NCI-H510A (cell line): ENCODE measurements around the gene CCL4L2.
"Not testable (repeated sequence)": the region's sequence is repeated elsewhere in the genome, so short reads cannot be mapped to it uniquely, and the experiment has no call there.

Experiments used
- DNase-seq: peaks from one replicate; lab custom pipeline; 2025; lab: John Stamatoyannopoulos, UW

The CCL4L2 gene

GRCh38 chr17:36210439-36211211 is at the start of gene CCL4L2:
TSS of gene CCL4L2 (plus strand) at chr17:36211063.
- DNase-seq, result not testable (repeated sequence)

GRCh38 chr17:36168836-36169235 is 42.0 kb upstream of the CCL4L2 start:
- DNase-seq, result not testable (repeated sequence)

GRCh38 chr17:36176536-36176935 is 34.3 kb upstream of the CCL4L2 start, which contains the start of gene TBC1D3B:
TSS of gene TBC1D3B (minus strand) at chr17:36176636. CDS start at chr17:36175050, 1,586 bp downstream.
- not testable (repeated sequence) for DNase-seq

GRCh38 chr17:36181446-36182175 is 29.3 kb upstream of the CCL4L2 start:
- DNase-seq, result not testable (repeated sequence)

- no peak for DNase-seq
Measured at GRCh38 chr17:36182176-36183000, 28.5 kb upstream of the CCL4L2 start.

- peak; percentile 5 for DNase-seq
Measured at GRCh38 chr17:36183001-36183971, 27.6 kb upstream of the CCL4L2 start.

- no peak for DNase-seq
Measured at GRCh38 chr17:36184023-36184765, 26.7 kb upstream of the CCL4L2 start.

- no peak for DNase-seq
Measured at GRCh38 chr17:36185416-36185815, 25.4 kb upstream of the CCL4L2 start.

GRCh38 chr17:36186810-36187763 is 23.8 kb upstream of the CCL4L2 start:
- DNase-seq, result not testable (repeated sequence)

GRCh38 chr17:36187943-36188665 is 22.8 kb upstream of the CCL4L2 start:
- not testable (repeated sequence) for DNase-seq

- DNase-seq, result no peak
Measured at GRCh38 chr17:36188891-36189306, 22.0 kb upstream of the CCL4L2 start.

GRCh38 chr17:36189993-36190392 is 20.9 kb upstream of the CCL4L2 start:
- not testable (repeated sequence) for DNase-seq

- DNase-seq, result not testable (repeated sequence)
Measured at GRCh38 chr17:36190549-36191330, 20.1 kb upstream of the CCL4L2 start.

GRCh38 chr17:36193216-36193775 is 17.6 kb upstream of the CCL4L2 start:
- no peak for DNase-seq

- not testable (repeated sequence) for DNase-seq
Measured at GRCh38 chr17:36194147-36194831, 16.6 kb upstream of the CCL4L2 start.

- not testable (repeated sequence) for DNase-seq
Measured at GRCh38 chr17:36194832-36195433, 15.9 kb upstream of the CCL4L2 start.
